ENCODE data around the gene ARL14EPL.

GRCh38 chr5:116013207-116013785 is 19.0 kb upstream of the ARL14EPL start:
- TF ChIP-seq GATA2 (IDR thresholded peaks at IDR 0.05; ENCODE audit: low read depth, low read length), result no peak
- TF ChIP-seq GATA3 (IDR thresholded peaks at IDR 0.05; ENCODE audit: low read depth, low read length), result no peak

Data from SH-SY5Y (cell line).